ENCODE data around the gene PARD6G.

The PARD6G gene

DNA sequence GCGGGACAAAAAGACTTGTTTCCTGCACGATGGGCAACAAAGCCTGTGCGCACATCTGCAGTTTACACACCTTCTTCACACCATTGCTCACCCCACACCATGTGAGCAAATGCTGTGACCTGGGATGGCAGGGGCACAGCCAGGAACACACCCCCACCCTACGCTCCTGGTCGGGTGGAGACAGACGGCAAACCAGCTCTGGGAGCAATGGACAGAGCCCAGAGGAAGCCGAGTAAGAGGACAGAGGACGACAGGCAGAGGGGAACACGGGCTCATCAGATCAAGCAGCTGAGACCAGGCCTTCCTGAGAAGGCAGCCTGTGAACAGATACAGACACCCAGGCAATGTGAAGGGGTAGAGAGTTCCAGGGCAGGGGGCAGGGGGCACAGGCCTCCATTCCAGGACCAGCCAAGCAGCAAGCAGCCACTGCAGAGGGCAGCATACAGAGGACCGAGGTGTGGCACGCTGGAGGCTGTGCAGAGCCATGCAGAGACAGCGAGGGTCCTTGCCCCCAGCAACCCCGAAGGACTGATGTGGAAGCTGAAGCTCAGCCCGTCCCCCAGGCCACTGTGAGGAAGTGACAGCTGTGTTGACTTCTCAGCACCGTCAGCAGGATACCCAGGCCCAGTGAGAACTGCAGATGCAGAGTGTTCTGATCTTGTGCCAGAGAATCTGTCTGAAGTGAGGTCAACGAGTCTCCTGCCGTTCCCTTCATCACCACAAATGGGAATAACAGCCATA, 46.2 kb downstream of the PARD6G start:
- Mint-ChIP-seq H3K27me3 (ENCODE audit: low read depth, poor library complexity) (no peaks in the 10 kb centered on the region), H3K36me3 (ENCODE audit: low read depth) (peaks cover 5% of the 10 kb centered on the region), H3K4me3 (no peak overlapping the region), H3K27ac (peak overlapping the region; percentile 83), H3K9me3 (no peaks in the 10 kb centered on the region), H3K4me1 (peaks cover 40% of the 10 kb centered on the region)
- TF ChIP-seq, protein P1, sequence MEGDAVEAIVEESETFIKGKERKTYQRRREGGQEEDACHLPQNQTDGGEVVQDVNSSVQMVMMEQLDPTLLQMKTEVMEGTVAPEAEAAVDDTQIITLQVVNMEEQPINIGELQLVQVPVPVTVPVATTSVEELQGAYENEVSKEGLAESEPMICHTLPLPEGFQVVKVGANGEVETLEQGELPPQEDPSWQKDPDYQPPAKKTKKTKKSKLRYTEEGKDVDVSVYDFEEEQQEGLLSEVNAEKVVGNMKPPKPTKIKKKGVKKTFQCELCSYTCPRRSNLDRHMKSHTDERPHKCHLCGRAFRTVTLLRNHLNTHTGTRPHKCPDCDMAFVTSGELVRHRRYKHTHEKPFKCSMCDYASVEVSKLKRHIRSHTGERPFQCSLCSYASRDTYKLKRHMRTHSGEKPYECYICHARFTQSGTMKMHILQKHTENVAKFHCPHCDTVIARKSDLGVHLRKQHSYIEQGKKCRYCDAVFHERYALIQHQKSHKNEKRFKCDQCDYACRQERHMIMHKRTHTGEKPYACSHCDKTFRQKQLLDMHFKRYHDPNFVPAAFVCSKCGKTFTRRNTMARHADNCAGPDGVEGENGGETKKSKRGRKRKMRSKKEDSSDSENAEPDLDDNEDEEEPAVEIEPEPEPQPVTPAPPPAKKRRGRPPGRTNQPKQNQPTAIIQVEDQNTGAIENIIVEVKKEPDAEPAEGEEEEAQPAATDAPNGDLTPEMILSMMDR (IDR thresholded peaks at IDR 0.05), result no peak
- no peak for DNase-seq

DNA sequence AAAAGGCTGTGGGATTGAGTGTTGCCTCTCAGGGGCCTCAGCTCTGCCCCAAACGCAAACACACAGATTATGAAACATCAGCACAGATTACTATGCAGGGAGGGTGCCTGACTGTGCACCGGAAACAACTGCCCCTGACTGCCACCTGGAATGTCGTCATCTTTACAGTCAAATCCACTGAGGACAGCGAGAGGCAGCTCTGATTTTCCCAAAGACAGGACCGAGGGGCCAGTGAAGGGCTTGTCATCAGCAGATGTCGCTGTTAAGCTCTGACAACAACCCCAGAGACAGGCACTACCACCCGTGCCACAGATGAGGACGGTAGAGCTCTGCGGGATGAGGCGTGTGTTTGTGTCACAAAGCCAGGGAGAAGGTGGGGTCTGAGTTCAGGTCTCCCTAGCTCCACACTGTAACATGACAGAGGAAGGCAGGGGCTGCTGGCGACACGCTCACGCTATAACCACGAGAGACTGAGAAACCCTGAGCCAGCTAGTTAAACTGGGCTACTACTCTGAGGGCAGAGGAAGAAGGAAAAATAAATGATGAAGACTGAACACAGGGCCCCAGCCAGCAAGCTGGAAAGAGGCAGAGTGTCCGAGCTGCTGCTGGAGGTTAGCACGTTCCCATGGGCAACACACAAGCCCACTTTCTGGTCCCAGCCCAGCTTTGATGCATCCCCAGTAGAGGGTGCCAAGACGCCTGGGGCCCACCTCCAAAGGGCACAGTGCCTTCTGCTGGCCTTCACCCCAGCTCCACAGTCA, 47.0 kb downstream of the PARD6G start:
- H3K9me3 Mint-ChIP-seq, result no peaks in the 10 kb centered on the region
- H3K36me3 Mint-ChIP-seq (ENCODE audit: low read depth), result peaks cover 5% of the 10 kb centered on the region
- DNase-seq, result no peak
- no peak overlapping the region for H3K4me3 Mint-ChIP-seq
- no peaks in the 10 kb centered on the region for H3K27me3 Mint-ChIP-seq (ENCODE audit: low read depth, poor library complexity)
- H3K27ac Mint-ChIP-seq, result peak overlapping the region; percentile 33
- TF ChIP-seq, protein P1 (IDR thresholded peaks at IDR 0.05), result no peak
- H3K4me1 Mint-ChIP-seq, result peaks cover 40% of the 10 kb centered on the region

DNA sequence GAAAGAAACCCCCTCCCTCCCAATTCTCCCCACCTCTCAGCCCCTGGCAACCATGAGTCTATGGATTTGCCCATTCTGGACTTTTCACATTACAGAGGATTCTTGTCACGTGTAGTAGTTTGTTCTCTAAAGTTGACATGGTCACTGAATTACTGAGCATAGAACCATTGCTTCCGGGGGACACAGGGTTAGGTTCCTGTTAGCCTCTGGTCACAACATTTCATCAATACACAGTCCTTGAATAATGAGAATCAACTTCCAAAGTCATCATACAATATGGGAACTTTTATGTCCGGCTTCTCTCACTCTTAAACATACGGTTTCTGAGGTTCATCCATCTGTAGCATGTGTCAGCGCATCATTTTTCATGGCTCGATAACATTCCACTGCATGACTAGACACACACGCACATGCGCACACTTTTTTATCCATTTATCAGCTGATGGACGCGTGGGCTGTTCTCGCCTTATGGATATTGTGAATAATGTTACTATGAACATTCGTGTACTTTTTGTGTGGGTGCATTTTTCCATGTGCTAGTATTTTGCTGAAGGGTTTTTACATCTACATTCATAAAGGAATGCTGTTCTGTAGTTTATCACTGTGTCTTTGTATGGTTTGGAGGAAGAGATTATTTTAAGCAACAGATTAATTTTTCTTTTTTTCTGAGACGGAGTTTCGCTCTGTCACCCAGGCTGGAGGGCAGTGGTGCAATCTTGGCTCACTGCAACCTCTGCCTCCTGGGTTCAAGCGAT, 48.1 kb downstream of the PARD6G start:
- no peak for DNase-seq
- Mint-ChIP-seq H3K36me3 (ENCODE audit: low read depth) (peaks cover 5% of the 10 kb centered on the region), H3K27me3 (ENCODE audit: low read depth, poor library complexity) (no peaks in the 10 kb centered on the region), H3K4me1 (peaks cover 50% of the 10 kb centered on the region), H3K9me3 (no peaks in the 10 kb centered on the region), H3K27ac (peak overlapping the region; percentile 40), H3K4me3 (no peak overlapping the region)
- TF ChIP-seq, protein P1 (IDR thresholded peaks at IDR 0.05), result no peak

DNA sequence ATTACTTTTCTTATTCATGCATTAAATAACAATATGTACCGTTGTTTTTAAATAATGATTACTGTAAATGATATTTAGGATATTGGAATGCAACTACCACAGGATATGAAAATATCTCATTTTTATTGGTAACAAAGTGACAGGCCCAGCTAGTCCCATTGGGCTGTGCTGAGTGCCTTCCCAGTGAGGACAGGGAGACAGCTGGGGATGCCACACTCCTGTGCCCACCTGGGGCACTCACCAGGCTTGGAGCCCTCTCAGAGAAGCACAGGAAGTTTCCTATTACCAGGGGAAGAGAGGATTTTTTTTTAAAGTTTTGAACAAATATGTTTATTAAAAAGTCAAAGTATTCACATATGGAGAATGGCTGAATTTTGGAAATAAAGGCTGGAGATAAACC, 48.9 kb downstream of the PARD6G start:
- TF ChIP-seq, protein P1 (IDR thresholded peaks at IDR 0.05), result no peak
- no peak overlapping the region for H3K4me3 Mint-ChIP-seq
- H3K4me1 Mint-ChIP-seq, result peaks cover 50% of the 10 kb centered on the region

DNA sequence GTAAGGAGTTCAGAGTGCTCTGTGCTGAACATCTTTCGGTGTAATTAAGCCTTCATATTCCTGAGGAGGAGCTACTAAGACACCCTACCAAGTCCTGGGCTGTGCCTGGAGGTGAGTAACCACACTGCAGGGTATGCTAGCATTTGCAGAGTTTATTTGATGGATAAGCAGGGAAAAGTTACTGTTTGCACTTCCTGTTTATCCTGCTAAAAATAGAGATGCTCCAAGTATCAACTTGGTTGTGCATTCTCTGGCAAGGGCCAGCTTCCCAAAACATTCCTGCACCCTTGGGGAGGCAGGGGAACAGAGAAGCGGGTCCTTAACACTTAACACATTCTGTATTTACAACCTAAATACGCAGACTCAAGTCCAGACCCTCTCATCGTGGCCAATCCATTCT, 49.8 kb downstream of the PARD6G start:
- Mint-ChIP-seq H3K27ac (no peak overlapping the region), H3K36me3 (ENCODE audit: low read depth) (peaks cover 11% of the 10 kb centered on the region), H3K9me3 (no peaks in the 10 kb centered on the region), H3K4me1 (peaks cover 50% of the 10 kb centered on the region), H3K4me3 (no peak overlapping the region), H3K27me3 (ENCODE audit: low read depth, poor library complexity) (no peaks in the 10 kb centered on the region)
- DNase-seq, result no peak
- TF ChIP-seq, protein P1 (IDR thresholded peaks at IDR 0.05), result no peak

More for the DNA sequence above, 48.9 kb downstream of the PARD6G start:
- peaks cover 11% of the 10 kb centered on the region for H3K36me3 Mint-ChIP-seq (ENCODE audit: low read depth)
- DNase-seq, result no peak
- no peaks in the 10 kb centered on the region for H3K27me3 Mint-ChIP-seq (ENCODE audit: low read depth, poor library complexity)
- no peaks in the 10 kb centered on the region for H3K9me3 Mint-ChIP-seq
- H3K27ac Mint-ChIP-seq, result no peak overlapping the region
